ENCODE data around the gene YIF1A.

DNA sequence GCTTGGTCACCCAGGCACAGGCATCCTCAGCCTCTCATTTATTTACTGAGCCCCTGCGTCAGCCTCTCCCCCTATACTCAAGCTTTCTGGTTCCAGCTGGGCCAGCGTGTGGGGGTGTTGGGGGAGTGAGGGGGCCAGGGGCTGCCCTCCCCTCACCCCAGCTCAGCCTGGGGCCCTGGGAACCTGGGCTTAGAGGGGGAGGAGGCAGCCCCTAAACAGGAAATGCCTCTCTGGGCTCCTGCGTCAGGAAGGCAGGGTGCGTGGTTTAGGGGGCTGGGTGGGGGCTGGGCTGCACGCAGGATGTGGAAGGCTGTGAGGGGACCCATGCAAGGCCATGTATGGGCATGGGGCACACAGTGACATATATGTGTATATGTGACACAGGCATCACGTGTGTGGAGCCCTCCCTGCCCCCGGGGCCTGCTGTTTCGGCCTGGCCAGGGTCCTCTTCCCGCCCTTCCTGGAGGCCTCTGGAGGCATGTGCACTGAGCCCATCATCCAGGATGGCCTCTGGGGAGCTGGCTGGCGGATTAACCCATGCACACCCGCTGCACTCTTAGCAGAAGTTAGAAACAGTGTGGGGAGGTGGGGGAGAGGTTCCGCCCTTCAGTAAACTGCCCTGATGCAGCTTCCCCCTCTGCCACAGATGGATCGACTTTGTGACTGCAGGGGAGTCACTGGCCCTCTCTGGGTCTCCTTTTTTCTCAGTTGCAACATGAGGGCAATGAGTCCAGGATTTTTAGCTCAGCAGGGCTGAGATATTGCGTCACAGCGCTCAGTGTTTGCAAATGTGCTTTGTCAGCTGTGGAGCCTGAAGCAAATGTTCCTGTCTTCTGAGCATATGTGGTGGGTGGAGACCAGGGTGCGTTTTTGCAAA lies 29.0 kb upstream of the YIF1A start:
- TF ChIP-seq CTCF (IDR thresholded peaks at IDR 0.05; ENCODE audit: low read depth, low read length) (no peak), POLR2A (IDR thresholded peaks at IDR 0.05; ENCODE audit: extremely low read depth, insufficient read length) (no peak), MYC (IDR thresholded peaks at IDR 0.05; ENCODE audit: low read depth, low read length) (peak; percentile 88)
